HG02973 (cell line): ENCODE data around the gene TAPBP.
"Not testable (repeated sequence)": the region's sequence is repeated elsewhere in the genome, so short reads cannot be mapped to it uniquely, and the experiment has no call there.

Source experiments
- ATAC-seq: cut with Tn5 transposase; IDR thresholded peaks from one replicate; pipeline ENCODE4 v1.9.1; 2021; ENCODE audit warnings: moderate library complexity; ENCODE audit not compliant: unreplicated experiment

Gene TAPBP

GRCh38 chr6:33297956-33298772 lies 15.7 kb downstream of the TAPBP start:
- ATAC-seq, result no peak

GRCh38 chr6:33297406-33297955 lies 16.4 kb downstream of the TAPBP start:
- ATAC-seq, result no peak

- ATAC-seq, result no peak
Measured at GRCh38 chr6:33296797-33297405, 17.0 kb downstream of the TAPBP start.

GRCh38 chr6:33295621-33296369 lies 18.1 kb downstream of the TAPBP start:
- no peak for ATAC-seq

GRCh38 chr6:33294086-33294823 lies 19.6 kb downstream of the TAPBP start:
- ATAC-seq, result no peak

GRCh38 chr6:33292996-33293682 lies 20.7 kb downstream of the TAPBP start:
- no peak for ATAC-seq

GRCh38 chr6:33290459-33290858 lies 23.4 kb downstream of the TAPBP start:
- no peak for ATAC-seq

- ATAC-seq, result peak; percentile 14
Measured at GRCh38 chr6:33289784-33290315, 24.0 kb downstream of the TAPBP start.

GRCh38 chr6:33288921-33289783 lies 24.7 kb downstream of the TAPBP start, which contains the start of the genes PFDN6 and WDR46:
TSS of gene PFDN6 (plus strand) at chr6:33289601. CDS start at chr6:33289857, 256 bp downstream.
TSS of gene WDR46 (minus strand) at chr6:33289239. CDS start at chr6:33289170, 69 bp downstream.
- ATAC-seq, result peak; percentile 71

- ATAC-seq, result no peak
Measured at GRCh38 chr6:33288141-33288920, 25.5 kb downstream of the TAPBP start.

GRCh38 chr6:33286946-33287914 lies 26.6 kb downstream of the TAPBP start:
- no peak for ATAC-seq

- ATAC-seq, result not testable (repeated sequence)
Measured at GRCh38 chr6:33285214-33285613, 28.7 kb downstream of the TAPBP start.

GRCh38 chr6:33280539-33280938 lies 33.3 kb downstream of the TAPBP start:
- no peak for ATAC-seq

- ATAC-seq, result no peak
Measured at GRCh38 chr6:33279971-33280511, 33.8 kb downstream of the TAPBP start.

GRCh38 chr6:33279257-33279695 lies 34.6 kb downstream of the TAPBP start:
- ATAC-seq, result no peak

GRCh38 chr6:33278810-33279209 lies 35.1 kb downstream of the TAPBP start:
- no peak for ATAC-seq

GRCh38 chr6:33278392-33278741 lies 35.5 kb downstream of the TAPBP start:
- ATAC-seq, result no peak
